ENCODE measurements around the gene PTGS1. TPM values are rescaled to one million over a fixed set of nuclear protein-coding genes. Genes with fewer than 3 reads are reported as not detected.

PTGS1 gene
- polyA plus RNA-seq, 1 donor from 2014 or later = 0.17 TPM

DNA sequence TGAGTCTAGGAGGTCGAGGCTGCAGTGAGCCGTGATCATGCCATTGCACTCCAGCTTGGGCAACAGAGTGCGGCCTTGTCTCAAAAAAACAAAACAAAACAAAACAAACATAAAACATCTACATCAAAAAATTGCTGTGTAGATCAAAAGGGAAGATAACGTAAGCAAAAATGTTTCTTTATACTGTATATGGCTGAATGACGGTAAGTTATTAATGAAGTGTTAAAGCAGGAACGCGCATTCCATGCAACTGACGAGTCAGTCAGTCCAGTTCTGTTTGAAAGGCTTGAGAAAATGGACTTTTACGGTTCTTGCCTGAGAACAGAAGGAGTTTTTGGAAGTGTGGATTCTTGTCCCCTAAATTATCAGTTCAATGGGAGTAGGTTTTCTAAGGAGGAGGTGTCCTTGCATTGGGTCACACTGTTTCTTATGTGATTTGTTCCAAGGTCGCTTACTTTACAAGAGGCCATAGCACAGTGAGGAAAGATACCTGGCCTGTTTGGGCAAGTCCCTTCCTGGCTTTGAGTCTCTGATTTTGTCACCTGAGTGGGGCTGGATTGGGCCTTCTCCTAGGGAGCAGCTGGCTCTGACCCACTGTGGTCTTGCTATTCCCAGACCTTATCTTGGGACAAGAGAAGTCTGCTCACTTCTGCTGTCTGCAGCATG is 6.6 kb upstream of the PTGS1 start:
- Histone ChIP-seq H3F3A (ENCODE audit: insufficient read depth, low read length, poor library complexity, severe bottlenecking) (no peaks in the 10 kb centered on the region), H3K4me3 (ENCODE audit: low read length) (no peak overlapping the region), H3K27ac (ENCODE audit: low read length) (no peak overlapping the region), H3K79me2 (replicated peaks; ENCODE audit: insufficient read depth, low read length) (no peaks in the 10 kb centered on the region), H4K20me1 (ENCODE audit: insufficient read depth) (no peaks in the 10 kb centered on the region), H3K4me2 (ENCODE audit: low read length) (no peak overlapping the region), H3K9me2 (ENCODE audit: insufficient read depth, low read length) (no peaks in the 10 kb centered on the region), H2AFZ (ENCODE audit: low read depth, low read length) (no peak overlapping the region), H3K9ac (ENCODE audit: low read length) (no peak overlapping the region), H3K9me3 (ENCODE audit: low read length) (no peaks in the 10 kb centered on the region), H3K36me3 (ENCODE audit: insufficient read depth, low read length) (no peaks in the 10 kb centered on the region), H3K27me3 (ENCODE audit: insufficient read depth, low read depth, low read length) (no peaks in the 10 kb centered on the region)
- TF ChIP-seq, protein P1, sequence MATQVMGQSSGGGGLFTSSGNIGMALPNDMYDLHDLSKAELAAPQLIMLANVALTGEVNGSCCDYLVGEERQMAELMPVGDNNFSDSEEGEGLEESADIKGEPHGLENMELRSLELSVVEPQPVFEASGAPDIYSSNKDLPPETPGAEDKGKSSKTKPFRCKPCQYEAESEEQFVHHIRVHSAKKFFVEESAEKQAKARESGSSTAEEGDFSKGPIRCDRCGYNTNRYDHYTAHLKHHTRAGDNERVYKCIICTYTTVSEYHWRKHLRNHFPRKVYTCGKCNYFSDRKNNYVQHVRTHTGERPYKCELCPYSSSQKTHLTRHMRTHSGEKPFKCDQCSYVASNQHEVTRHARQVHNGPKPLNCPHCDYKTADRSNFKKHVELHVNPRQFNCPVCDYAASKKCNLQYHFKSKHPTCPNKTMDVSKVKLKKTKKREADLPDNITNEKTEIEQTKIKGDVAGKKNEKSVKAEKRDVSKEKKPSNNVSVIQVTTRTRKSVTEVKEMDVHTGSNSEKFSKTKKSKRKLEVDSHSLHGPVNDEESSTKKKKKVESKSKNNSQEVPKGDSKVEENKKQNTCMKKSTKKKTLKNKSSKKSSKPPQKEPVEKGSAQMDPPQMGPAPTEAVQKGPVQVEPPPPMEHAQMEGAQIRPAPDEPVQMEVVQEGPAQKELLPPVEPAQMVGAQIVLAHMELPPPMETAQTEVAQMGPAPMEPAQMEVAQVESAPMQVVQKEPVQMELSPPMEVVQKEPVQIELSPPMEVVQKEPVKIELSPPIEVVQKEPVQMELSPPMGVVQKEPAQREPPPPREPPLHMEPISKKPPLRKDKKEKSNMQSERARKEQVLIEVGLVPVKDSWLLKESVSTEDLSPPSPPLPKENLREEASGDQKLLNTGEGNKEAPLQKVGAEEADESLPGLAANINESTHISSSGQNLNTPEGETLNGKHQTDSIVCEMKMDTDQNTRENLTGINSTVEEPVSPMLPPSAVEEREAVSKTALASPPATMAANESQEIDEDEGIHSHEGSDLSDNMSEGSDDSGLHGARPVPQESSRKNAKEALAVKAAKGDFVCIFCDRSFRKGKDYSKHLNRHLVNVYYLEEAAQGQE (IDR thresholded peaks at IDR 0.05; ENCODE audit: borderline replicate concordance) = no peak
- TF ChIP-seq TAF1 (IDR thresholded peaks at IDR 0.05; ENCODE audit: low read depth) = no peak
- TF ChIP-seq POLR2AphosphoS5 (IDR thresholded peaks at IDR 0.05) = no peak
- no peak for TF ChIP-seq EP300 (conservative IDR thresholded peaks at IDR 0.05; ENCODE audit: poor library complexity, severe bottlenecking)
- TF ChIP-seq SMC3 (conservative IDR thresholded peaks at IDR 0.05; ENCODE audit: poor library complexity) = no peak
- TF ChIP-seq MXI1 (conservative IDR thresholded peaks at IDR 0.05; ENCODE audit: poor library complexity, severe bottlenecking) = no peak
- TF ChIP-seq, protein P2, sequence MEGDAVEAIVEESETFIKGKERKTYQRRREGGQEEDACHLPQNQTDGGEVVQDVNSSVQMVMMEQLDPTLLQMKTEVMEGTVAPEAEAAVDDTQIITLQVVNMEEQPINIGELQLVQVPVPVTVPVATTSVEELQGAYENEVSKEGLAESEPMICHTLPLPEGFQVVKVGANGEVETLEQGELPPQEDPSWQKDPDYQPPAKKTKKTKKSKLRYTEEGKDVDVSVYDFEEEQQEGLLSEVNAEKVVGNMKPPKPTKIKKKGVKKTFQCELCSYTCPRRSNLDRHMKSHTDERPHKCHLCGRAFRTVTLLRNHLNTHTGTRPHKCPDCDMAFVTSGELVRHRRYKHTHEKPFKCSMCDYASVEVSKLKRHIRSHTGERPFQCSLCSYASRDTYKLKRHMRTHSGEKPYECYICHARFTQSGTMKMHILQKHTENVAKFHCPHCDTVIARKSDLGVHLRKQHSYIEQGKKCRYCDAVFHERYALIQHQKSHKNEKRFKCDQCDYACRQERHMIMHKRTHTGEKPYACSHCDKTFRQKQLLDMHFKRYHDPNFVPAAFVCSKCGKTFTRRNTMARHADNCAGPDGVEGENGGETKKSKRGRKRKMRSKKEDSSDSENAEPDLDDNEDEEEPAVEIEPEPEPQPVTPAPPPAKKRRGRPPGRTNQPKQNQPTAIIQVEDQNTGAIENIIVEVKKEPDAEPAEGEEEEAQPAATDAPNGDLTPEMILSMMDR (IDR thresholded peaks at IDR 0.05; ENCODE audit: poor library complexity, severe bottlenecking) = no peak
- TF ChIP-seq EZH2 (IDR thresholded peaks at IDR 0.05; ENCODE audit: borderline replicate concordance, insufficient read depth, low read length, poor library complexity, severe bottlenecking) = no peak
- no peak for TF ChIP-seq RAD21 (conservative IDR thresholded peaks at IDR 0.05)

DNA sequence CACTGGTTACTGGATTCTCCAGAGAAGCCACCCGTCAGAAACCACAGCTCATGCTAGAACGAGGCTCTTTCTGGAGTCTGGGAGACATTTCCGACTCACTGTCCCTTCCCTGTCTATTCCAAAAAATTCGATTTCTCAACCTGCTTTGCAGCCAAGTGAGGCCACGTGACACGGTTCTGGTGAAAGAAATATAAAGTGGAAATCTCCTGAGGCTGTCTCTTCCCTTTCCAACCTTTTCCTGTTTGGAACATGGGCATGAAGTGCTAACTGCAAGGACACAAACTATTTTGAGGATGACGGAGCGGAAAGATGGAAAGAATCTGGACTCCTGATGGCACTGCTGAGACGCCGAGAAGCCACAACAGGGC is 6.1 kb upstream of the PTGS1 start:
- Histone ChIP-seq H3K79me2 (replicated peaks; ENCODE audit: insufficient read depth, low read length) (no peaks in the 10 kb centered on the region), H3K9me2 (ENCODE audit: insufficient read depth, low read length) (no peaks in the 10 kb centered on the region), H4K20me1 (ENCODE audit: insufficient read depth) (no peaks in the 10 kb centered on the region), H3K4me3 (ENCODE audit: low read length) (no peak overlapping the region), H3K27ac (ENCODE audit: low read length) (no peak overlapping the region), H3K9me3 (ENCODE audit: low read length) (no peaks in the 10 kb centered on the region), H3K27me3 (ENCODE audit: insufficient read depth, low read depth, low read length) (no peaks in the 10 kb centered on the region), H3F3A (ENCODE audit: insufficient read depth, low read length, poor library complexity, severe bottlenecking) (no peaks in the 10 kb centered on the region), H2AFZ (ENCODE audit: low read depth, low read length) (no peak overlapping the region), H3K36me3 (ENCODE audit: insufficient read depth, low read length) (no peaks in the 10 kb centered on the region), H3K4me2 (ENCODE audit: low read length) (no peak overlapping the region), H3K9ac (ENCODE audit: low read length) (no peak overlapping the region)
- TF ChIP-seq SMC3 (conservative IDR thresholded peaks at IDR 0.05; ENCODE audit: poor library complexity) (no peak), POLR2AphosphoS5 (IDR thresholded peaks at IDR 0.05) (no peak), TAF1 (IDR thresholded peaks at IDR 0.05; ENCODE audit: low read depth) (no peak), EZH2 (IDR thresholded peaks at IDR 0.05; ENCODE audit: borderline replicate concordance, insufficient read depth, low read length, poor library complexity, severe bottlenecking) (no peak), EP300 (conservative IDR thresholded peaks at IDR 0.05; ENCODE audit: poor library complexity, severe bottlenecking) (no peak), RAD21 (conservative IDR thresholded peaks at IDR 0.05) (no peak), MXI1 (conservative IDR thresholded peaks at IDR 0.05; ENCODE audit: poor library complexity, severe bottlenecking) (no peak)
- TF ChIP-seq, protein P2 (IDR thresholded peaks at IDR 0.05; ENCODE audit: poor library complexity, severe bottlenecking) = no peak
- TF ChIP-seq, protein P1 (IDR thresholded peaks at IDR 0.05; ENCODE audit: borderline replicate concordance) = no peak
